ENCODE data around the gene BCAR3. TPM values are rescaled to one million over a fixed set of nuclear protein-coding genes. Genes with fewer than 3 reads are reported as not detected.
A peak's percentile ranks its signal among the peaks of the same experiment; 100 is the strongest.

Gene BCAR3
- polyA plus RNA-seq, 2 of the 4 experiments (the other 2 are of a cell fraction) = 31.6 to 33.4 TPM

DNA sequence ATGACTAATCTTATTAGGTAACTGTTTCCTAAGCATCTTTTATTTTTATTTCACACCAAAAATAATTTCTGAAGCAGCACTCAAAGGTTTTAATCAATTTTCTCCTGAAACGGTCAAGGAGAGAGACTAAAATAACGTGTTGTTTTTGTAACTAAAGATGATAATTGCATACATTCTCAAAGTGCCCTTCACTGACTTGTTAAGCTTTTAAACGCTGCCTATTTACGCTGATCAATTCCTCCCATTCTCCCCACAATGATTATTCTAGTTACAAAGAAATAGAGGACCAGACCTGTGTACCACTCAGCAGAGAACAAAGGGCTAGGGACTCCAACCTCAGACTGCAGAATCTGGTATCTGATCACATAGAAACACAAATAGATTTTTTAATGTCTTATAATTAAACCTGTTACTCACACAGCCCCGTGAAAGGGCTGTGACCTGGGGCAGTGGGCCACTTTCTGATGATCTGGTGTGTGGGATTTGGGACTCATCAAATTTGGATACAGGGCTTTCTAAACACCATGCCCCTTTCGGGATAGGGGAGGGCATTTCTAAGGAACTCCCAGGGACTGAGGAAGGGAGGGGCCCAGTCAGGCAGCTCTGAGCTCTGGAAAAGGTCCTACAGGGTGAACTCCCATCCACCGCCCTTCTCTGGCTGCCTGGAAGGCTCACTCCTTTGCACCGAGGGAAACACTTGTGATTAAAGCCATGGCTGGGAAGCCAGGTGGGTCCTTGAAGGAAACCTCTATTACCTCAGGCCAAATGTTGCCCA lies 65.2 kb downstream of the BCAR3 start:
- no peak overlapping the region; the same call in 2 of the 3 replicates for H3K4me3 ChIP-seq
- FAIRE-seq (no peak), DNase-seq (ENCODE audit: low read depth in 1 of 2, low spot score in 1 of 2) (peak; percentile 40 to 46), ATAC-seq (peak; percentile 43 to 60; a peak in 5 of 6 replicates)
- ChIA-PET POLR2A (interaction anchor here (1.0 to 1.3 kb wide), 2 partner anchors 9 to 230 kb away, joined by 3 to 5 read pairs; no protein-coding TSS in a partner anchor), CTCF (interaction anchor here (0.7 to 4.3 kb wide), 6 partner anchors 10 to 797 kb away, joined by 3 to 15 read pairs (median 5); no protein-coding TSS in a partner anchor)
- no peaks in the 10 kb centered on the region for H3K9me3 ChIP-seq
- TF ChIP-seq, protein P1, sequence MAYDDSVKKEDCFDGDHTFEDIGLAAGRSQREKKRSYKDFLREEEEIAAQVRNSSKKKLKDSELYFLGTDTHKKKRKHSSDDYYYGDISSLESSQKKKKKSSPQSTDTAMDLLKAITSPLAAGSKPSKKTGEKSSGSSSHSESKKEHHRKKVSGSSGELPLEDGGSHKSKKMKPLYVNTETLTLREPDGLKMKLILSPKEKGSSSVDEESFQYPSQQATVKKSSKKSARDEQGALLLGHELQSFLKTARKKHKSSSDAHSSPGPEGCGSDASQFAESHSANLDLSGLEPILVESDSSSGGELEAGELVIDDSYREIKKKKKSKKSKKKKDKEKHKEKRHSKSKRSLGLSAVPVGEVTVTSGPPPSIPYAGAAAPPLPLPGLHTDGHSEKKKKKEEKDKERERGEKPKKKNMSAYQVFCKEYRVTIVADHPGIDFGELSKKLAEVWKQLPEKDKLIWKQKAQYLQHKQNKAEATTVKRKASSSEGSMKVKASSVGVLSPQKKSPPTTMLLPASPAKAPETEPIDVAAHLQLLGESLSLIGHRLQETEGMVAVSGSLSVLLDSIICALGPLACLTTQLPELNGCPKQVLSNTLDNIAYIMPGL (CRISPR knock-in tag; IDR thresholded peaks at IDR 0.05; ENCODE audit: borderline replicate concordance) = no peak
- TF ChIP-seq, protein P2, sequence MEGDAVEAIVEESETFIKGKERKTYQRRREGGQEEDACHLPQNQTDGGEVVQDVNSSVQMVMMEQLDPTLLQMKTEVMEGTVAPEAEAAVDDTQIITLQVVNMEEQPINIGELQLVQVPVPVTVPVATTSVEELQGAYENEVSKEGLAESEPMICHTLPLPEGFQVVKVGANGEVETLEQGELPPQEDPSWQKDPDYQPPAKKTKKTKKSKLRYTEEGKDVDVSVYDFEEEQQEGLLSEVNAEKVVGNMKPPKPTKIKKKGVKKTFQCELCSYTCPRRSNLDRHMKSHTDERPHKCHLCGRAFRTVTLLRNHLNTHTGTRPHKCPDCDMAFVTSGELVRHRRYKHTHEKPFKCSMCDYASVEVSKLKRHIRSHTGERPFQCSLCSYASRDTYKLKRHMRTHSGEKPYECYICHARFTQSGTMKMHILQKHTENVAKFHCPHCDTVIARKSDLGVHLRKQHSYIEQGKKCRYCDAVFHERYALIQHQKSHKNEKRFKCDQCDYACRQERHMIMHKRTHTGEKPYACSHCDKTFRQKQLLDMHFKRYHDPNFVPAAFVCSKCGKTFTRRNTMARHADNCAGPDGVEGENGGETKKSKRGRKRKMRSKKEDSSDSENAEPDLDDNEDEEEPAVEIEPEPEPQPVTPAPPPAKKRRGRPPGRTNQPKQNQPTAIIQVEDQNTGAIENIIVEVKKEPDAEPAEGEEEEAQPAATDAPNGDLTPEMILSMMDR (IDR thresholded peaks at IDR 0.05) = no peak
- TF ChIP-seq ZFP36 (IDR thresholded peaks at IDR 0.05; ENCODE audit: borderline replicate concordance, partially characterized antibody) (no peak), SREBF2 (IDR thresholded peaks at IDR 0.05) (no peak), TFCP2L1 (CRISPR knock-in tag; IDR thresholded peaks at IDR 0.05) (no peak), SMC3 (IDR thresholded peaks at IDR 0.05) (no peak), MAZ (IDR thresholded peaks at IDR 0.05; ENCODE audit: borderline replicate concordance, low read depth, low read length) (no peak), FOXS1 (CRISPR knock-in tag; IDR thresholded peaks at IDR 0.05) (no peak), EP300 (IDR thresholded peaks at IDR 0.05) (no peak), GATA3 (IDR thresholded peaks at IDR 0.05; ENCODE audit: borderline replicate concordance) (no peak), HOXB5 (CRISPR knock-in tag; IDR thresholded peaks at IDR 0.05) (no peak), CHD2 (IDR thresholded peaks at IDR 0.05; ENCODE audit: low read length, partially characterized antibody) (no peak), PHF8 (IDR thresholded peaks at IDR 0.05; ENCODE audit: borderline replicate concordance, low read depth) (no peak), EHF (CRISPR knock-in tag; IDR thresholded peaks at IDR 0.05) (no peak), RARB (CRISPR knock-in tag; IDR thresholded peaks at IDR 0.05) (no peak), NFE2L2 (conservative IDR thresholded peaks at IDR 0.05; ENCODE audit: low read length) (no peak), RCOR1 (IDR thresholded peaks at IDR 0.05; ENCODE audit: low read depth, low read length) (no peak)
- TF ChIP-seq, protein P3, sequence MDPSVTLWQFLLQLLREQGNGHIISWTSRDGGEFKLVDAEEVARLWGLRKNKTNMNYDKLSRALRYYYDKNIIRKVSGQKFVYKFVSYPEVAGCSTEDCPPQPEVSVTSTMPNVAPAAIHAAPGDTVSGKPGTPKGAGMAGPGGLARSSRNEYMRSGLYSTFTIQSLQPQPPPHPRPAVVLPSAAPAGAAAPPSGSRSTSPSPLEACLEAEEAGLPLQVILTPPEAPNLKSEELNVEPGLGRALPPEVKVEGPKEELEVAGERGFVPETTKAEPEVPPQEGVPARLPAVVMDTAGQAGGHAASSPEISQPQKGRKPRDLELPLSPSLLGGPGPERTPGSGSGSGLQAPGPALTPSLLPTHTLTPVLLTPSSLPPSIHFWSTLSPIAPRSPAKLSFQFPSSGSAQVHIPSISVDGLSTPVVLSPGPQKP (IDR thresholded peaks at IDR 0.05; ENCODE audit: low read depth, low read length) = no peak
- TF ChIP-seq, protein P4, sequence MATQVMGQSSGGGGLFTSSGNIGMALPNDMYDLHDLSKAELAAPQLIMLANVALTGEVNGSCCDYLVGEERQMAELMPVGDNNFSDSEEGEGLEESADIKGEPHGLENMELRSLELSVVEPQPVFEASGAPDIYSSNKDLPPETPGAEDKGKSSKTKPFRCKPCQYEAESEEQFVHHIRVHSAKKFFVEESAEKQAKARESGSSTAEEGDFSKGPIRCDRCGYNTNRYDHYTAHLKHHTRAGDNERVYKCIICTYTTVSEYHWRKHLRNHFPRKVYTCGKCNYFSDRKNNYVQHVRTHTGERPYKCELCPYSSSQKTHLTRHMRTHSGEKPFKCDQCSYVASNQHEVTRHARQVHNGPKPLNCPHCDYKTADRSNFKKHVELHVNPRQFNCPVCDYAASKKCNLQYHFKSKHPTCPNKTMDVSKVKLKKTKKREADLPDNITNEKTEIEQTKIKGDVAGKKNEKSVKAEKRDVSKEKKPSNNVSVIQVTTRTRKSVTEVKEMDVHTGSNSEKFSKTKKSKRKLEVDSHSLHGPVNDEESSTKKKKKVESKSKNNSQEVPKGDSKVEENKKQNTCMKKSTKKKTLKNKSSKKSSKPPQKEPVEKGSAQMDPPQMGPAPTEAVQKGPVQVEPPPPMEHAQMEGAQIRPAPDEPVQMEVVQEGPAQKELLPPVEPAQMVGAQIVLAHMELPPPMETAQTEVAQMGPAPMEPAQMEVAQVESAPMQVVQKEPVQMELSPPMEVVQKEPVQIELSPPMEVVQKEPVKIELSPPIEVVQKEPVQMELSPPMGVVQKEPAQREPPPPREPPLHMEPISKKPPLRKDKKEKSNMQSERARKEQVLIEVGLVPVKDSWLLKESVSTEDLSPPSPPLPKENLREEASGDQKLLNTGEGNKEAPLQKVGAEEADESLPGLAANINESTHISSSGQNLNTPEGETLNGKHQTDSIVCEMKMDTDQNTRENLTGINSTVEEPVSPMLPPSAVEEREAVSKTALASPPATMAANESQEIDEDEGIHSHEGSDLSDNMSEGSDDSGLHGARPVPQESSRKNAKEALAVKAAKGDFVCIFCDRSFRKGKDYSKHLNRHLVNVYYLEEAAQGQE (IDR thresholded peaks at IDR 0.05) = no peak
- TF ChIP-seq, protein P5, sequence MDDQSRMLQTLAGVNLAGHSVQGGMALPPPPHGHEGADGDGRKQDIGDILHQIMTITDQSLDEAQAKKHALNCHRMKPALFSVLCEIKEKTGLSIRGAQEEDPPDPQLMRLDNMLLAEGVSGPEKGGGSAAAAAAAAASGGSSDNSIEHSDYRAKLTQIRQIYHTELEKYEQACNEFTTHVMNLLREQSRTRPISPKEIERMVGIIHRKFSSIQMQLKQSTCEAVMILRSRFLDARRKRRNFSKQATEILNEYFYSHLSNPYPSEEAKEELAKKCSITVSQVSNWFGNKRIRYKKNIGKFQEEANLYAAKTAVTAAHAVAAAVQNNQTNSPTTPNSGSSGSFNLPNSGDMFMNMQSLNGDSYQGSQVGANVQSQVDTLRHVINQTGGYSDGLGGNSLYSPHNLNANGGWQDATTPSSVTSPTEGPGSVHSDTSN (IDR thresholded peaks at IDR 0.05) = no peak
- WGBS (ENCODE audit: missing lambda C conversion rate) = 29% methylated on average over 8 of the region's 8 CpGs
- peak overlapping the region; percentile 99 for H3K27ac ChIP-seq
- peaks cover 91% of the 10 kb centered on the region for H3K4me1 ChIP-seq
- H3K4me2 ChIP-seq = peak overlapping the region; percentile 73

All from A549 (cell line).